ENCODE results near the gene CD84.

CD84 gene

DNA sequence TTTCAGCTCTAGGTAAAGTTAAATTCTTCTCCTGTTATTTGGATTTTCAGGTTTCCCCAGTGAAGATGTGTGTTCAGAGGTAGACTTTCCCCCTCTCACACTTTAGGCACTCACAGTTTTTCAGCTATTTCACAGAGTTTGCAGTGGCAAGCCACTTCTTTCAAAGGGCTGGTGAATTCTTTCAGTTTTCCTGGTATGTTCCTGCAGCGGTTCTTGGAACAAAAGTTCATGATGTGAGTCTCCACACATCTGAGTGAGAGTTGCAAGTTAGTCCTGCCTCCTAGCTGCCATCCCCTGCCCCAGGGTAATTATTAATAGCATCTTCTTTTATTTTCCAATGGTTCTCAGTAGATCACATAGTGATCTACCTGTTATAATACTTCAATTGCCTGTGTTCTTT is 27.3 kb upstream of the CD84 start:
- H3K4me3 ChIP-seq (replicated peaks in 1 of 2; ENCODE audit: low read depth in 2 of 2, low read length in 2 of 2): no peak overlapping the region
- DNase-seq (ENCODE audit: low read depth in 2 of 2): no peak
- TF ChIP-seq, protein P1, sequence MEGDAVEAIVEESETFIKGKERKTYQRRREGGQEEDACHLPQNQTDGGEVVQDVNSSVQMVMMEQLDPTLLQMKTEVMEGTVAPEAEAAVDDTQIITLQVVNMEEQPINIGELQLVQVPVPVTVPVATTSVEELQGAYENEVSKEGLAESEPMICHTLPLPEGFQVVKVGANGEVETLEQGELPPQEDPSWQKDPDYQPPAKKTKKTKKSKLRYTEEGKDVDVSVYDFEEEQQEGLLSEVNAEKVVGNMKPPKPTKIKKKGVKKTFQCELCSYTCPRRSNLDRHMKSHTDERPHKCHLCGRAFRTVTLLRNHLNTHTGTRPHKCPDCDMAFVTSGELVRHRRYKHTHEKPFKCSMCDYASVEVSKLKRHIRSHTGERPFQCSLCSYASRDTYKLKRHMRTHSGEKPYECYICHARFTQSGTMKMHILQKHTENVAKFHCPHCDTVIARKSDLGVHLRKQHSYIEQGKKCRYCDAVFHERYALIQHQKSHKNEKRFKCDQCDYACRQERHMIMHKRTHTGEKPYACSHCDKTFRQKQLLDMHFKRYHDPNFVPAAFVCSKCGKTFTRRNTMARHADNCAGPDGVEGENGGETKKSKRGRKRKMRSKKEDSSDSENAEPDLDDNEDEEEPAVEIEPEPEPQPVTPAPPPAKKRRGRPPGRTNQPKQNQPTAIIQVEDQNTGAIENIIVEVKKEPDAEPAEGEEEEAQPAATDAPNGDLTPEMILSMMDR (IDR thresholded peaks at IDR 0.05; ENCODE audit: low read depth, low read length): no peak

DNA sequence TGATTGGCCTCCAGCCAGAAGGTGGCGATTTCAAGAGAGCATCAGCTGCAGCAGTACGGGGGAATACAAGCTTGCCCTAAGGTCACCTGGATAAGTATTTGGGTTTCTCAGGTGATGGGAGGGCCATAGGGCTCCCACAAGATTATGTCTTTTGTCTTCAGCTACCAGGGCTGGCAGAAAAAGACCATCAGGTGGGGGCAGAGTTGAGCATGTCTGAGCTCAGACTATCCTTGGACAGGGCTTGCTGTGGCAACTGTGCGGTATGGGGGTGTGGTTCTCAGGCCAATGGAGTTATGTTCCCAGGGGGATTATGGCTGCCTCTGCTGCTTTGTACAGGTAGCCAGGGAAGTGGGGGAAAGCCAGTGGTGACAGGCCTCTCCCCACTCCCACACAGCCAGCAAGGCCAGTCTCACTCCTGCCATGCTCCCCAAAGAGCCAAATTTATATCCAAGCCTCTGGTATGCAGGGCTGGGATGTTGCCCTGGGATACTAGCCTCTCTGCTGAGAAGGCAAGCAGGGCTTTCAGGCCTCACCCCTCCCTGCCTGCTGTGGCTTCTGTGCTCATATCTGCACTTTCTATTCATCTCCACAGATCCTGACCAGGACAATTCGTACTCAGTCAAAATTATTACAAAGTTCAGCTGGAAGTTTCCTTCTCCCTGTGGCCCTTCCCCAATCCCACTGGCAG is 26.6 kb upstream of the CD84 start:
- no peak overlapping the region for H3K4me3 ChIP-seq (replicated peaks in 1 of 2; ENCODE audit: low read depth in 2 of 2, low read length in 2 of 2)
- TF ChIP-seq, protein P1 (IDR thresholded peaks at IDR 0.05; ENCODE audit: low read depth, low read length): no peak
- no peak for DNase-seq (ENCODE audit: low read depth in 2 of 2)

DNA sequence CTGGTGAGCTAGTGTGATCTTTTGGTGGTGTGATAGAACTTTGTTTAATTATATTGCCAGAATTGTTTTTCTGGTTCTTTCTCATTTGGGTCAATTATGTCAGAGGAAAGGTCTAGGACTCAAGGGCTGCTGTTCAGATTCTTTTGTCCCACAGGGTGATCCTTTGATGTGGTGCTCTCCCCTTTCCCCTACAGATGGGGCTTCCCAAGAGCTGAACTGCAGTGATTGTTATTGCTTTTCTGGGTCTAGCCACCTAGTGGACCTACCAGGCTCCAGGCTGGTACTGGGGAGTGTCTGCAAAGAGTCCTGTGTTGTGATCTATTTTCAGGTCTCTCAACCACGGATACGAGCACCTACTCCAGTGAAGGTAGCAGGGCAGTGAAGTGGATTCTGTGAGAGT is 25.9 kb upstream of the CD84 start:
- no peak overlapping the region for H3K4me3 ChIP-seq (replicated peaks in 1 of 2; ENCODE audit: low read depth in 2 of 2, low read length in 2 of 2)
- TF ChIP-seq, protein P1 (IDR thresholded peaks at IDR 0.05; ENCODE audit: low read depth, low read length): no peak
- no peak for DNase-seq (ENCODE audit: low read depth in 2 of 2)

DNA sequence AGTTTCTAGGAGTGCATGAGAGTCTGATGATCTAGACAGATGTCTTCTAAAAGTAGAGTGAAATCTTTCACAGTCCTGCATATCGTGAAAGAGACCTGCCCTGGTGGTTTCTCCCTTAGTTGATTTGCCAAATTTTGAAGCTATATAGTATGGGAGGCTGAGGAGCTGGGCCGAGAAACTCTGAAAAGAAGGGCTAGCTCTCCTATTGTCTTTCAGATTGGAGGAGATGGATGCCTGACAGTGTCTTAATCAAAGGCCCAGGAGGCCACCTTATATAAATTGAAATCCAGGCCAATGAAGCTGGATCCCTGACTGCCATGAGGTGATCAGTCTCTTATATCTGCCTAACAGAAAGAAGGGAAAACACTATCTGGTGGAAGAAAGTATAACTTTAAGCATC is 18.4 kb upstream of the CD84 start:
- H3K4me3 ChIP-seq (replicated peaks in 1 of 2; ENCODE audit: low read depth in 2 of 2, low read length in 2 of 2): no peak overlapping the region
- no peak for DNase-seq (ENCODE audit: low read depth in 2 of 2)
- TF ChIP-seq, protein P1 (IDR thresholded peaks at IDR 0.05; ENCODE audit: low read depth, low read length): no peak

DNA sequence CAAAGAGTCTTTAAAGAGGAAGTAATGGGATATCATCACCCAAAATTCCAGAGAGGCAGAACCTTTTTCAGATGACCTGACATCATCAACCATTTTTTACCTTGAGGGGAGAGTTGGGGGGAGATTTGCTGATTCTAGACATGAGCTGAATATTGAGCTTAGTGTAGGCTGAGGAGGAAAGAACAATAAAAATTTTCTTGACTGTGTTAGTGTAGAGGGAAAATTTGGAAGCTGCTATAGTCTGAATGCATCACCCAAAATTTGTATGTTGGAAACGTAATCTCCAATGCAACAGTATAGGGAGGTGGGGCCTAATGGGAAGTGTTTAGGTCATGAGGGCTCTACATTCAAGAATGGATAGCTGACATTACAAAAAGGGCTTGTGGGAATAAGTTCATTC is 17.8 kb upstream of the CD84 start:
- no peak for DNase-seq (ENCODE audit: low read depth in 2 of 2)
- H3K4me3 ChIP-seq (replicated peaks in 1 of 2; ENCODE audit: low read depth in 2 of 2, low read length in 2 of 2): no peak overlapping the region
- TF ChIP-seq, protein P1 (IDR thresholded peaks at IDR 0.05; ENCODE audit: low read depth, low read length): no peak

DNA sequence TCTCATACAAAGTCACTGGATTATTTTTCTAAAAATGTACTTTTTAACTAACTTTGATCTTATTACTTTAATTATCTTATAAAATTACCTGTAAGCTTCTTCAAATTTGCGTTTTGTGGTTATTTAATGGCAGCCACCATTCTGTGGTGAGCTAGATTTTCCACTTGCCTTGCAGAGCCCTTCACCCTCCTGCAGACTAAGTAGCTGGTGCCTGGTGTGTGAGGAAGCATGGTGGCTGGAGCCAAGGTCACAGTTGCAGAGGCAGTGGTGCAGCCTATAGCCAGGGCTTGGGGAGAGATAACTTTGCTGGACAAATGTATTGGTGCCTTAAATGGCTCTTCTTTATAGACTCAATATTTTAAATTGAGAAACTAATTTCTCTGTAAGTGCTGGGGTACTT is 11.2 kb upstream of the CD84 start:
- no peak for DNase-seq (ENCODE audit: low read depth in 2 of 2)

More for the DNA sequence above, 11.2 kb upstream of the CD84 start:
- H3K4me3 ChIP-seq (replicated peaks in 1 of 2; ENCODE audit: low read depth in 2 of 2, low read length in 2 of 2): no peak overlapping the region
- TF ChIP-seq, protein P1 (IDR thresholded peaks at IDR 0.05; ENCODE audit: low read depth, low read length): no peak
